Muscle layer of colon (tissue), 2 donors: Measurements from ENCODE around the gene TMEM18.
A peak's percentile ranks its signal among the peaks of the same experiment; 100 is the strongest.

Experiments
- H3K27ac ChIP-seq: one replicate; pipeline ENCODE4 v1.7.0; 2013; ENCODE audit warnings: low read depth, mild to moderate bottlenecking, low read length, moderate library complexity
- H3K27me3 ChIP-seq, 2 donors: one replicate each; pipeline ENCODE4 v1.7.0; 2013; ENCODE audit warnings: low read length in 2 of 2, mild to moderate bottlenecking in 2 of 2; ENCODE audit not compliant: insufficient read depth in 2 of 2, control insufficient read depth in 1 of 2
- H3K36me3 ChIP-seq: one replicate; pipeline ENCODE4 v1.7.0; 2013; ENCODE audit warnings: mild to moderate bottlenecking, low read length; ENCODE audit not compliant: insufficient read depth
- H3K4me1 ChIP-seq: one replicate; pipeline ENCODE4 v1.7.0; 2013; ENCODE audit warnings: mild to moderate bottlenecking, low read length; ENCODE audit not compliant: insufficient read depth
- H3K4me3 ChIP-seq, 2 donors: one replicate each; pipeline ENCODE4 v1.7.0; 2013; ENCODE audit warnings: low read length in 2 of 2, low read depth in 1 of 2, mild to moderate bottlenecking in 1 of 2, moderate library complexity in 1 of 2
- H3K9ac ChIP-seq: one replicate; pipeline ENCODE4 v1.7.0; 2013; ENCODE audit warnings: low read length
- H3K9me3 ChIP-seq: one replicate; pipeline ENCODE4 v1.7.0; 2013; ENCODE audit warnings: mild to moderate bottlenecking, low read length
- donor health status: abdominal sarcoma.
- donor health status: Adenocarcinoma of cecum.

Gene TMEM18

DNA sequence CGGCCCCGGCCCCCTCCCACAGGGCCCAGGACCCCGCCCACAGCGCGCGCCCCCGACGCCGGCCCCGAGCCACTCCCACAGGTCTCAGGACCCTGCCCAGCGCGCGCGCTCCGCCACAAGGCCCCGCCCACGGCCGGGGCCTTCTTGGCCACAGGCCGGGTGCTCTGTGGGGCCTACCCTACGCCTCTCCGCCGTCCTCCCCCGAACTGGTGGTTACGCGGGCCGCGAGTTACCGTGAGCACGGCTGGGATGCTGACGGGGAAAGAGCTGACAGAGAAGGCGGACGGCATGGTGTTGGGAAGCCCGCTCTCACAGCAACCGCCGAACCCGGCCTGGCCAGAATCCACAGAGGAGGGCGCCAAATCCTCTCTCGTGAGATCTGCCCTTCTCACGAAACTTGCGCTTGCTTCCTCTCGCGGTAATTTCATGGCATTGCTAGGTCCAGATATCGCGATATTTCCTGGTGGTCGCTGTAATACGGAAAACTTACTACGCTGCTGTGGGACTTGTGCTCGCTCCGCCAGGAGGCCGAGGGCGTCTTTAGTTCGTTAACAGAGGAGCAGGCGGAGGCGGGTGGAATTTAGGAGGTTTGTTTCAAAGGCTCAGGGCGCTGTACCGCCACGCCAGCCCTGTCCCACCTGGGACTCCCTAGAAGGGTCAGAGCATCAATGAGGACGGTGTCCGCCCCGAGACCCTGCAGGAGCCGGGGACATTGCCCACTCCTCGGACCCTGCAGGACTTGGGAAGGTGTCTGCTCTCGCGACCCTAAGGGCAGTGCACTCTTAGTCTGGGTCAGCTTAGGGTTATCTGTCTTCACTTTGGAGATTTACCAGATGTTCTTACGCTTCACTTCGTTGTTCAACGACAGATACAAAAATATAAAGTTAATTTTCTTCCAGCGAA is at the start of gene TMEM18:
TSS of gene TMEM18 (minus strand) at position 351 of the 903 bp plus-strand sequence. CDS start at position 290, 61 bp downstream.
- Histone ChIP-seq H3K27ac (peak within 1 kb of the TSS; percentile 89), H3K9ac (peak within 1 kb of the TSS; percentile 100), H3K9me3 (no peaks in the 10 kb centered on the region), H3K27me3 (no peaks in the 10 kb centered on the region), H3K36me3 (peaks cover 3% of the 10 kb centered on the region), H3K4me1 (peaks cover 15% of the 10 kb centered on the region), H3K4me3 (peak within 1 kb of the TSS; percentile 71 to 99)

- Histone ChIP-seq H3K4me1 (no peaks in the 10 kb centered on the region), H3K27ac (no peak overlapping the region), H3K9me3 (no peaks in the 10 kb centered on the region), H3K4me3 (no peak overlapping the region), H3K36me3 (no peaks in the 10 kb centered on the region), H3K27me3 (no peaks in the 10 kb centered on the region), H3K9ac (no peak overlapping the region)
Observed at GRCh38 chr2:726169-726568, 49.0 kb upstream of the TMEM18 start.

GRCh38 chr2:725468-725867 is 48.3 kb upstream of the TMEM18 start:
- no peak overlapping the region for H3K9ac ChIP-seq
- no peak overlapping the region for H3K4me3 ChIP-seq
- H3K4me1 ChIP-seq, result no peaks in the 10 kb centered on the region
- H3K27me3 ChIP-seq, result no peaks in the 10 kb centered on the region
- no peaks in the 10 kb centered on the region for H3K9me3 ChIP-seq
- no peaks in the 10 kb centered on the region for H3K36me3 ChIP-seq
- no peak overlapping the region for H3K27ac ChIP-seq

DNA sequence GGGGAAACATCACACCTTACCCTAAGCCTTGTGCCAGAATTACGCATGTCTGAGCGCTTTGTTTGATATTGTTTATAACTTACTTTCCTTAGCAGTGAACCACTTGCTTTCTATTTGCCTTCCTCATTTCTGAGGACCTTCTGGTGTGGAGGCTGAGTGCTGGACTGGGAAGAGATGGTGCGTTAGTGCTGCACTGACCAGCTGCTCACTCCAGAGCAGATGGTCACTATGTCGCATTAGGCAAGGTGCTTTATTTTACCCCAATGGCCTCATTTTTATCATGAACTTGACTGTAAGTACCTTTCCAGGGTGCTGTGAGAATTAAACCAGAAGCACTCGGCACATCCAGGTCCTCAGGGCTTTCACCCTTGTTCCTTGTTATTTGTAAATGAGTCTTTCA is 46.6 kb upstream of the TMEM18 start:
- Histone ChIP-seq H3K9ac (no peak overlapping the region), H3K36me3 (no peaks in the 10 kb centered on the region), H3K4me1 (no peaks in the 10 kb centered on the region), H3K27ac (no peak overlapping the region), H3K4me3 (no peak overlapping the region), H3K27me3 (no peaks in the 10 kb centered on the region), H3K9me3 (no peaks in the 10 kb centered on the region)

GRCh38 chr2:720842-721241 is 43.6 kb upstream of the TMEM18 start:
- H3K9me3 ChIP-seq, result no peaks in the 10 kb centered on the region
- H3K4me1 ChIP-seq, result no peaks in the 10 kb centered on the region
- H3K4me3 ChIP-seq, result no peak overlapping the region
- H3K36me3 ChIP-seq, result no peaks in the 10 kb centered on the region
- no peak overlapping the region for H3K9ac ChIP-seq
- no peaks in the 10 kb centered on the region for H3K27me3 ChIP-seq
- H3K27ac ChIP-seq, result no peak overlapping the region

- H3K4me3 ChIP-seq, result no peak overlapping the region
- no peaks in the 10 kb centered on the region for H3K27me3 ChIP-seq
- H3K9me3 ChIP-seq, result no peaks in the 10 kb centered on the region
- no peaks in the 10 kb centered on the region for H3K36me3 ChIP-seq
- H3K4me1 ChIP-seq, result no peaks in the 10 kb centered on the region
- no peak overlapping the region for H3K9ac ChIP-seq
- H3K27ac ChIP-seq, result no peak overlapping the region
Observed at GRCh38 chr2:719734-720133, 42.5 kb upstream of the TMEM18 start.

DNA sequence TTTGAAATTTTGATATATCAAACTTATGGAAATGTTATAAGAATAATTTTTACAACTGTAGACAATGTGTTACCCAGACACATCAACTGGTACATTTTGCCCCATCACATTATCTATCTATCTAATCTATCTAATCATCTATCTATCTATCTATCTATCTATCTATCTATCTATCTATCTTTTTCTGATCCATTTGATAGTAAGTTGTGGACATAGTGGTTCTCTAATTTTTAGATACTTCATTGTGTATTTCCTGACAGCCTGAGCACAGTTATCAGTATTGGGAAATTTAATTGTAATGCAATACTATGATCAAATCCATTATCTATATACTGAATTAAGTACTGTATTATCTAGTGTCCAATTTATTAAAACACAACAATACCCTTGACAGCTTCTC is 42.0 kb upstream of the TMEM18 start:
- Histone ChIP-seq H3K36me3 (no peaks in the 10 kb centered on the region), H3K27ac (no peak overlapping the region), H3K4me3 (no peak overlapping the region), H3K27me3 (no peaks in the 10 kb centered on the region), H3K4me1 (no peaks in the 10 kb centered on the region), H3K9ac (no peak overlapping the region), H3K9me3 (no peaks in the 10 kb centered on the region)

GRCh38 chr2:717661-718060 is 40.5 kb upstream of the TMEM18 start:
- no peaks in the 10 kb centered on the region for H3K4me1 ChIP-seq
- no peaks in the 10 kb centered on the region for H3K27me3 ChIP-seq
- no peak overlapping the region for H3K9ac ChIP-seq
- no peaks in the 10 kb centered on the region for H3K9me3 ChIP-seq
- no peak overlapping the region for H3K27ac ChIP-seq
- H3K4me3 ChIP-seq, result no peak overlapping the region
- no peaks in the 10 kb centered on the region for H3K36me3 ChIP-seq

- H3K4me1 ChIP-seq, result no peaks in the 10 kb centered on the region
- no peaks in the 10 kb centered on the region for H3K9me3 ChIP-seq
- no peak overlapping the region for H3K27ac ChIP-seq
- no peaks in the 10 kb centered on the region for H3K27me3 ChIP-seq
- H3K9ac ChIP-seq, result no peak overlapping the region
- no peaks in the 10 kb centered on the region for H3K36me3 ChIP-seq
- no peak overlapping the region for H3K4me3 ChIP-seq
Observed at GRCh38 chr2:715854-716560, 38.8 kb upstream of the TMEM18 start.

GRCh38 chr2:715038-715437 is 37.8 kb upstream of the TMEM18 start:
- H3K4me3 ChIP-seq, result no peak overlapping the region
- no peaks in the 10 kb centered on the region for H3K9me3 ChIP-seq
- H3K9ac ChIP-seq, result no peak overlapping the region
- no peaks in the 10 kb centered on the region for H3K27me3 ChIP-seq
- no peaks in the 10 kb centered on the region for H3K36me3 ChIP-seq
- no peaks in the 10 kb centered on the region for H3K4me1 ChIP-seq
- no peak overlapping the region for H3K27ac ChIP-seq

- Histone ChIP-seq H3K27ac (no peak overlapping the region), H3K4me3 (no peak overlapping the region), H3K27me3 (no peaks in the 10 kb centered on the region), H3K9me3 (no peaks in the 10 kb centered on the region), H3K9ac (no peak overlapping the region), H3K36me3 (no peaks in the 10 kb centered on the region), H3K4me1 (no peaks in the 10 kb centered on the region)
Observed at GRCh38 chr2:714005-714741, 37.0 kb upstream of the TMEM18 start.
